ENCODE measurements around the gene PLOD1. TPM values are rescaled to one million over a fixed set of nuclear protein-coding genes. Genes with fewer than 3 reads are reported as not detected.

Gene PLOD1
- total RNA-seq, 1 experiment from 2014 or later: 156 TPM

DNA sequence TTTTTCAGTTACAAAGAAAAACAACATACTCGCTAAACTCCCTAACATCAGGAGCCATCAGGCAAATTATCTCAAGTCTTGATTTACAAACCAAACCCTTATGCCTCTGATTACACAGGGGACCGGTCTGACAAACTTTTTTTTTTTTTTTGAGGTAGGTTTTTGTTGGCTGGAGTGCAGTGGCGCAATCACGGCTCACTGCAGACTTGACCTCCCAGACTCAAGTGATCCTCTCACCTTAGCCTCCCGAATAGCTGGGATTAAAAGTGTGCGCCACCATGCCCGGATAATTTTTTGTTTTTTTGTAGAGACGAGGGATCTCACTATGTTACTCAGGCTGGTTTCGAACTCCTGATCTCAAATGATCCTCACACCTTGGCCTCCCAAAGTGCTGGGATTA, 81.0 kb downstream of the PLOD1 start:
- H3K27ac ChIP-seq (ENCODE audit: low read length): no peak overlapping the region
- H3K4me3 ChIP-seq (ENCODE audit: low read depth in 2 of 2, low read length in 2 of 2): no peak overlapping the region
- no peak for TF ChIP-seq POLR2AphosphoS5 (IDR thresholded peaks at IDR 0.05; ENCODE audit: low read depth, low read length)
- TF ChIP-seq, protein P1, sequence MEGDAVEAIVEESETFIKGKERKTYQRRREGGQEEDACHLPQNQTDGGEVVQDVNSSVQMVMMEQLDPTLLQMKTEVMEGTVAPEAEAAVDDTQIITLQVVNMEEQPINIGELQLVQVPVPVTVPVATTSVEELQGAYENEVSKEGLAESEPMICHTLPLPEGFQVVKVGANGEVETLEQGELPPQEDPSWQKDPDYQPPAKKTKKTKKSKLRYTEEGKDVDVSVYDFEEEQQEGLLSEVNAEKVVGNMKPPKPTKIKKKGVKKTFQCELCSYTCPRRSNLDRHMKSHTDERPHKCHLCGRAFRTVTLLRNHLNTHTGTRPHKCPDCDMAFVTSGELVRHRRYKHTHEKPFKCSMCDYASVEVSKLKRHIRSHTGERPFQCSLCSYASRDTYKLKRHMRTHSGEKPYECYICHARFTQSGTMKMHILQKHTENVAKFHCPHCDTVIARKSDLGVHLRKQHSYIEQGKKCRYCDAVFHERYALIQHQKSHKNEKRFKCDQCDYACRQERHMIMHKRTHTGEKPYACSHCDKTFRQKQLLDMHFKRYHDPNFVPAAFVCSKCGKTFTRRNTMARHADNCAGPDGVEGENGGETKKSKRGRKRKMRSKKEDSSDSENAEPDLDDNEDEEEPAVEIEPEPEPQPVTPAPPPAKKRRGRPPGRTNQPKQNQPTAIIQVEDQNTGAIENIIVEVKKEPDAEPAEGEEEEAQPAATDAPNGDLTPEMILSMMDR (IDR thresholded peaks at IDR 0.05): no peak
- TF ChIP-seq, protein P2, sequence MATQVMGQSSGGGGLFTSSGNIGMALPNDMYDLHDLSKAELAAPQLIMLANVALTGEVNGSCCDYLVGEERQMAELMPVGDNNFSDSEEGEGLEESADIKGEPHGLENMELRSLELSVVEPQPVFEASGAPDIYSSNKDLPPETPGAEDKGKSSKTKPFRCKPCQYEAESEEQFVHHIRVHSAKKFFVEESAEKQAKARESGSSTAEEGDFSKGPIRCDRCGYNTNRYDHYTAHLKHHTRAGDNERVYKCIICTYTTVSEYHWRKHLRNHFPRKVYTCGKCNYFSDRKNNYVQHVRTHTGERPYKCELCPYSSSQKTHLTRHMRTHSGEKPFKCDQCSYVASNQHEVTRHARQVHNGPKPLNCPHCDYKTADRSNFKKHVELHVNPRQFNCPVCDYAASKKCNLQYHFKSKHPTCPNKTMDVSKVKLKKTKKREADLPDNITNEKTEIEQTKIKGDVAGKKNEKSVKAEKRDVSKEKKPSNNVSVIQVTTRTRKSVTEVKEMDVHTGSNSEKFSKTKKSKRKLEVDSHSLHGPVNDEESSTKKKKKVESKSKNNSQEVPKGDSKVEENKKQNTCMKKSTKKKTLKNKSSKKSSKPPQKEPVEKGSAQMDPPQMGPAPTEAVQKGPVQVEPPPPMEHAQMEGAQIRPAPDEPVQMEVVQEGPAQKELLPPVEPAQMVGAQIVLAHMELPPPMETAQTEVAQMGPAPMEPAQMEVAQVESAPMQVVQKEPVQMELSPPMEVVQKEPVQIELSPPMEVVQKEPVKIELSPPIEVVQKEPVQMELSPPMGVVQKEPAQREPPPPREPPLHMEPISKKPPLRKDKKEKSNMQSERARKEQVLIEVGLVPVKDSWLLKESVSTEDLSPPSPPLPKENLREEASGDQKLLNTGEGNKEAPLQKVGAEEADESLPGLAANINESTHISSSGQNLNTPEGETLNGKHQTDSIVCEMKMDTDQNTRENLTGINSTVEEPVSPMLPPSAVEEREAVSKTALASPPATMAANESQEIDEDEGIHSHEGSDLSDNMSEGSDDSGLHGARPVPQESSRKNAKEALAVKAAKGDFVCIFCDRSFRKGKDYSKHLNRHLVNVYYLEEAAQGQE (IDR thresholded peaks at IDR 0.05; ENCODE audit: insufficient read depth in 1 of 2, low read depth in 2 of 2, low read length in 1 of 2): no peak
- TF ChIP-seq SIN3A (IDR thresholded peaks at IDR 0.05; ENCODE audit: borderline replicate concordance, insufficient read depth, low read depth, low read length): no peak
- TF ChIP-seq TCF7L2 (IDR thresholded peaks at IDR 0.05; ENCODE audit: low read depth, low read length): no peak
- H3K9me3 ChIP-seq (ENCODE audit: control insufficient read depth, insufficient read depth, low read depth, low read length): no peaks in the 10 kb centered on the region
- ChIA-PET POLR2A (no interaction called here), CTCF (no interaction called here)
- H3K36me3 ChIP-seq (ENCODE audit: control insufficient read depth, insufficient read depth, low read length): peaks cover 2% of the 10 kb centered on the region; the same call in 1 of the 2 replicates
- ATAC-seq (no peak), DNase-seq (ENCODE audit: low read depth, low spot score) (no peak)
- no peaks in the 10 kb centered on the region for H3K27me3 ChIP-seq (ENCODE audit: control insufficient read depth, insufficient read depth, low read length)
- in situ Hi-C loops (cut with HindIII; ENCODE audit: low pct_unique_long_range_greater_than_20kb, low sequenced_read_pairs) (no loop called here), intact Hi-C loops (cut with micrococcal nuclease; ENCODE audit: unreplicated experiment) (no loop called here)
- no peaks in the 10 kb centered on the region for H3K4me1 ChIP-seq (ENCODE audit: control insufficient read depth, insufficient read depth, low read length)
- BruUV-seq (replicated peaks): no TSS peak

DNA sequence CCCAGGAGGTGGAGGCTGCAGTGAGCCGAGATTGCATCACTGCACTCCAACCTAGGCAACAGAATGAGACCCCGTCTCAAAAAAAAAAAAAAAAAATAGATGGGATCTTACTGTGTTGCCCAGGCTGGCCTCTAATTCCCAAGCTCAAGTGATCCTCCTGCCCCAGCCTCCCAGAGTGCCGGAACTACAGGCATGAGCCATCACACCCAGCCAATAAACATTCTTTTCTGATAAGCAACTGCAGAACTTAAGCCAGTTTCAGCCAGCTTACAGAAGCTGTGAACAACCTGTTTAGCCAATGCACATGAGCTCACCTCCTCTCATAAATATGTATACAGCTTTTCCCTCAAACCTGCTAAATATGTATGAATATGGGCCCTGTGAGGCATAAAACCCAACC, 81.7 kb downstream of the PLOD1 start:
- POLR2A ChIA-PET: interaction anchor here (0.5 kb wide), 1 partner anchor 21 kb away, joined by 4 read pairs; no protein-coding TSS in a partner anchor
- no peak for DNase-seq (ENCODE audit: low read depth, low spot score)
- no peak overlapping the region for H3K27ac ChIP-seq (ENCODE audit: low read length)
- H3K9me3 ChIP-seq (ENCODE audit: control insufficient read depth, insufficient read depth, low read depth, low read length): no peaks in the 10 kb centered on the region
- H3K27me3 ChIP-seq (ENCODE audit: control insufficient read depth, insufficient read depth, low read length): no peaks in the 10 kb centered on the region
- intact Hi-C loops (cut with micrococcal nuclease; ENCODE audit: unreplicated experiment): no loop called here
- in situ Hi-C loops (cut with HindIII; ENCODE audit: low pct_unique_long_range_greater_than_20kb, low sequenced_read_pairs): no loop called here
- CTCF ChIA-PET: no interaction called here
- no TSS peak for BruUV-seq (replicated peaks)
- no peak overlapping the region for H3K4me3 ChIP-seq (ENCODE audit: low read depth in 2 of 2, low read length in 2 of 2)
- no peak for ATAC-seq
- TF ChIP-seq POLR2AphosphoS5 (IDR thresholded peaks at IDR 0.05; ENCODE audit: low read depth, low read length) (no peak), SIN3A (IDR thresholded peaks at IDR 0.05; ENCODE audit: borderline replicate concordance, insufficient read depth, low read depth, low read length) (no peak), TCF7L2 (IDR thresholded peaks at IDR 0.05; ENCODE audit: low read depth, low read length) (no peak)
- TF ChIP-seq, protein P2 (IDR thresholded peaks at IDR 0.05; ENCODE audit: insufficient read depth in 1 of 2, low read depth in 2 of 2, low read length in 1 of 2): no peak
- TF ChIP-seq, protein P1 (IDR thresholded peaks at IDR 0.05): no peak
- H3K36me3 ChIP-seq (ENCODE audit: control insufficient read depth, insufficient read depth, low read length): no peaks in the 10 kb centered on the region
- H3K4me1 ChIP-seq (ENCODE audit: control insufficient read depth, insufficient read depth, low read length): no peaks in the 10 kb centered on the region

Measured in Panc1 (cell line).